ENCODE measurements around the gene TMED4.
"Not testable (repeated sequence)": the region's sequence is repeated elsewhere in the genome, so short reads cannot be mapped to it uniquely, and the experiment has no call there.

TMED4 gene

GRCh38 chr7:44568771-44569560 is 13.1 kb downstream of the TMED4 start:
- DNase-seq, result peak; percentile 52

- no peak for DNase-seq
Measured at GRCh38 chr7:44567884-44568283, 14.1 kb downstream of the TMED4 start.

- DNase-seq, result no peak
Measured at GRCh38 chr7:44566680-44567079, 15.4 kb downstream of the TMED4 start.

- DNase-seq, result no peak
Measured at GRCh38 chr7:44565795-44566559, 16.1 kb downstream of the TMED4 start.

- peak; percentile 83 for DNase-seq
Measured at GRCh38 chr7:44565097-44565794, 16.8 kb downstream of the TMED4 start.

- peak; percentile 48 for DNase-seq
Measured at GRCh38 chr7:44564606-44565005, 17.4 kb downstream of the TMED4 start.

GRCh38 chr7:44563171-44563679 is 18.8 kb downstream of the TMED4 start:
- DNase-seq, result peak; percentile 55

- DNase-seq, result not testable (repeated sequence)
Measured at GRCh38 chr7:44562622-44562962, 19.4 kb downstream of the TMED4 start.

GRCh38 chr7:44561962-44562621 is 19.9 kb downstream of the TMED4 start:
- DNase-seq, result no peak

GRCh38 chr7:44561481-44561880 is 20.6 kb downstream of the TMED4 start:
- DNase-seq, result no peak

GRCh38 chr7:44559485-44559884 is 22.5 kb downstream of the TMED4 start:
- DNase-seq, result no peak

- DNase-seq, result no peak
Measured at GRCh38 chr7:44557485-44557884, 24.5 kb downstream of the TMED4 start.

- DNase-seq, result no peak
Measured at GRCh38 chr7:44555350-44555749, 26.7 kb downstream of the TMED4 start.

- not testable (repeated sequence) for DNase-seq
Measured at GRCh38 chr7:44552473-44553005, 29.5 kb downstream of the TMED4 start.

GRCh38 chr7:44549457-44549856 is 32.6 kb downstream of the TMED4 start:
- peak; percentile 26 for DNase-seq

GRCh38 chr7:44548893-44549292 is 33.1 kb downstream of the TMED4 start:
- no peak for DNase-seq

- DNase-seq, result no peak
Measured at GRCh38 chr7:44547536-44548231, 34.3 kb downstream of the TMED4 start.

- DNase-seq, result no peak
Measured at GRCh38 chr7:44541876-44542610, 40.0 kb downstream of the TMED4 start.

- DNase-seq, result no peak
Measured at GRCh38 chr7:44541028-44541869, 40.8 kb downstream of the TMED4 start, which contains the start of gene NPC1L1. Gene NPC1L1 (minus strand): TSS chr7:44541330. CDS start chr7:44541259, 71 bp downstream.

- DNase-seq, result no peak
Measured at GRCh38 chr7:44540592-44541027, 41.4 kb downstream of the TMED4 start.
